ENCODE data around the gene CT45A9. TPM values are rescaled to one million over a fixed set of nuclear protein-coding genes. Genes with fewer than 3 reads are reported as not detected.
"Not testable (repeated sequence)": the region's sequence is repeated elsewhere in the genome, so short reads cannot be mapped to it uniquely, and the experiment has no call there.

Gene CT45A9
- total RNA-seq, result not detected in 2 replicates

- H3K36me3 Mint-ChIP-seq (ENCODE audit: low read depth); H3K9me3 Mint-ChIP-seq; intact Hi-C loops (cut with micrococcal nuclease); H3K27ac Mint-ChIP-seq; POLR2A ChIA-PET; H3K27me3 Mint-ChIP-seq; CTCF ChIA-PET; H3K4me3 Mint-ChIP-seq; DNase-seq; ATAC-seq (ENCODE audit: low read depth); H3K4me1 Mint-ChIP-seq: not testable (repeated sequence)
Observed at GRCh38 chrX:135871712-135872111, at the start of gene CT45A9. Gene CT45A9 (minus strand): TSS chrX:135871812. CDS start chrX:135868061, 3,751 bp downstream.

GRCh38 chrX:135920516-135920915, 48.9 kb upstream of the CT45A9 start:
- ATAC-seq (ENCODE audit: low read depth); DNase-seq; H3K27ac Mint-ChIP-seq; POLR2A ChIA-PET; H3K4me3 Mint-ChIP-seq; H3K4me1 Mint-ChIP-seq; H3K27me3 Mint-ChIP-seq; intact Hi-C loops (cut with micrococcal nuclease); H3K36me3 Mint-ChIP-seq (ENCODE audit: low read depth); H3K9me3 Mint-ChIP-seq: not testable (repeated sequence)
- CTCF ChIA-PET, result interaction anchor here (1.0 kb wide), 1 partner anchor 11 kb away, joined by 3 read pairs; no protein-coding TSS in a partner anchor

GRCh38 chrX:135914404-135914803, 42.8 kb upstream of the CT45A9 start:
- no peak overlapping the region for H3K4me3 Mint-ChIP-seq

GRCh38 chrX:135910251-135910650, 38.6 kb upstream of the CT45A9 start:
- POLR2A ChIA-PET, result no interaction called here
- DNase-seq (no peak), ATAC-seq (ENCODE audit: low read depth) (no peak)
- no peaks in the 10 kb centered on the region for H3K9me3 Mint-ChIP-seq
- intact Hi-C loops (cut with micrococcal nuclease), result no loop called here
- no peaks in the 10 kb centered on the region for H3K27me3 Mint-ChIP-seq
- no peak overlapping the region for H3K4me3 Mint-ChIP-seq
- no peaks in the 10 kb centered on the region for H3K4me1 Mint-ChIP-seq
- CTCF ChIA-PET, result no interaction called here
- no peaks in the 10 kb centered on the region for H3K36me3 Mint-ChIP-seq (ENCODE audit: low read depth)
- no peak for TF ChIP-seq CTCF (IDR thresholded peaks at IDR 0.05)
- no peak overlapping the region for H3K27ac Mint-ChIP-seq

More at GRCh38 chrX:135914404-135914803, 42.8 kb upstream of the CT45A9 start:
- no peak for TF ChIP-seq CTCF (IDR thresholded peaks at IDR 0.05)
- Mint-ChIP-seq H3K27ac (no peak overlapping the region), H3K27me3 (no peaks in the 10 kb centered on the region), H3K9me3 (no peaks in the 10 kb centered on the region), H3K4me1 (no peaks in the 10 kb centered on the region), H3K36me3 (ENCODE audit: low read depth) (no peaks in the 10 kb centered on the region)
- DNase-seq, result no peak
- intact Hi-C loops (cut with micrococcal nuclease), result no loop called here
- ATAC-seq (ENCODE audit: low read depth), result no peak
- ChIA-PET CTCF (no interaction called here), POLR2A (no interaction called here)

GRCh38 chrX:135893294-135893817, 21.7 kb upstream of the CT45A9 start, which contains the start of the genes CT45A10 and SAGE1:
Gene CT45A10 (minus strand): TSS chrX:135893444. CDS start chrX:135885344, 8,100 bp downstream.
Gene SAGE1 (plus strand): TSS chrX:135893716. CDS start chrX:135896243, 2,527 bp downstream.
- ATAC-seq (ENCODE audit: low read depth) (no peak), DNase-seq (no peak)
- no peak for TF ChIP-seq CTCF (IDR thresholded peaks at IDR 0.05)
- no peaks in the 10 kb centered on the region for H3K4me1 Mint-ChIP-seq
- no peaks in the 10 kb centered on the region for H3K9me3 Mint-ChIP-seq
- intact Hi-C loops (cut with micrococcal nuclease), result no loop called here
- no peak within 1 kb of the TSS for H3K4me3 Mint-ChIP-seq
- CTCF ChIA-PET, result no interaction called here
- H3K27ac Mint-ChIP-seq, result no peak within 1 kb of the TSS
- H3K36me3 Mint-ChIP-seq (ENCODE audit: low read depth), result no peaks in the 10 kb centered on the region
- POLR2A ChIA-PET, result no interaction called here
- H3K27me3 Mint-ChIP-seq, result peaks cover 2% of the 10 kb centered on the region

- intact Hi-C loops (cut with micrococcal nuclease), result no loop called here
- no peak for DNase-seq
- no peak for ATAC-seq (ENCODE audit: low read depth)
- H3K27me3 Mint-ChIP-seq, result peaks cover 2% of the 10 kb centered on the region
- ChIA-PET CTCF (no interaction called here), POLR2A (no interaction called here)
- no peak overlapping the region for H3K27ac Mint-ChIP-seq
- no peaks in the 10 kb centered on the region for H3K36me3 Mint-ChIP-seq (ENCODE audit: low read depth)
- H3K4me1 Mint-ChIP-seq, result no peaks in the 10 kb centered on the region
- no peak for TF ChIP-seq CTCF (IDR thresholded peaks at IDR 0.05)
- H3K4me3 Mint-ChIP-seq, result no peak overlapping the region
- H3K9me3 Mint-ChIP-seq, result no peaks in the 10 kb centered on the region
Observed at GRCh38 chrX:135892781-135893180, 21.2 kb upstream of the CT45A9 start.
